GM12878 (cell line): ENCODE data around the gene DSC2. TPM values are rescaled to one million over a fixed set of nuclear protein-coding genes. Genes with fewer than 3 reads are reported as not detected.

ENCODE experiments used
- ATAC-seq: fragments of 200-7000 bp; cut with Tn5 transposase; 3 replicates; pipeline ENCODE4 v1.9.1; 2020; ENCODE audit warnings: mild to moderate bottlenecking, moderate library complexity
- BruUV-seq: library from RNA; stranded (reverse); fragments of 400-500 nt; replicated peaks from 2 replicates; lab custom pipeline; 2021; lab: Mats Ljungman, UMichigan
- CTCF ChIA-PET: fragments of 300-600 bp; sonication (Branson Sonifier 250); formaldehyde crosslinking; extraction: SDS; loops from one replicate; lab custom pipeline; 2021; ENCODE audit warnings: inconsistent platforms; lab: Yijun Ruan, JAX
- POLR2A ChIA-PET: fragments of 350-600 bp; formaldehyde crosslinking; extraction: SDS; loops from one replicate; lab custom pipeline; 2021; ENCODE audit warnings: inconsistent platforms; lab: Charles Lee
- RAD21 ChIA-PET: fragments of 300-600 bp; sonication (Branson Sonifier 250); formaldehyde crosslinking; loops from one replicate; lab custom pipeline; 2023; ENCODE audit warnings: antibody characterized with exemption; ENCODE audit not compliant: unreplicated experiment; lab: Charles Lee
- SMC1A ChIA-PET: fragments of 300-600 bp; sonication (Branson Sonifier 250); formaldehyde crosslinking; loops from one replicate; lab custom pipeline; 2023; ENCODE audit not compliant: unreplicated experiment, uncharacterized antibody; lab: Charles Lee
- DNase-seq: peaks from one replicate; pipeline ENCODE4 v3.0.0-alpha.2; 2011; ENCODE audit warnings: low read depth, low spot score
- FAIRE-seq: peaks from 3 replicates; lab custom pipeline; 2011; peaks lifted over from hg19 to GRCh38; lab: Jason Lieb, UNC
- H2AFZ ChIP-seq: 2 replicates; pipeline ENCODE4 v1.6.0; 2011; ENCODE audit warnings: low read depth, low read length, control low read depth; ENCODE audit not compliant: control insufficient read depth
- H3K27ac ChIP-seq: 2 replicates; pipeline ENCODE4 v1.5.1; 2011; ENCODE audit warnings: control low read depth; ENCODE audit not compliant: control insufficient read depth, insufficient read depth
- H3K27me3 ChIP-seq, 2 experiments: replicated peaks in 1 of 2; 2 replicates each; pipeline versions ENCODE4 v1.6.0 to v1.6.1; 2011; ENCODE audit warnings: low read length in 1 of 2; ENCODE audit not compliant: control insufficient read depth in 2 of 2, insufficient read depth in 2 of 2
- H3K36me3 ChIP-seq, 2 experiments: 2 replicates each; pipeline ENCODE4 v1.5.1; 2011; ENCODE audit warnings: low read length in 1 of 2; ENCODE audit not compliant: control insufficient read depth in 2 of 2, insufficient read depth in 2 of 2
- H3K4me1 ChIP-seq: 2 replicates; pipeline ENCODE4 v1.6.1; 2011; ENCODE audit warnings: mild to moderate bottlenecking, low read length, moderate library complexity, mixed read lengths; ENCODE audit not compliant: control insufficient read depth, insufficient read depth
- H3K4me2 ChIP-seq: 2 replicates; pipeline ENCODE4 v1.6.0; 2011; ENCODE audit warnings: control low read depth; ENCODE audit not compliant: control insufficient read depth, insufficient read depth
- H3K4me3 ChIP-seq: fragments of 200-600 bp; sonication (generic); 2 replicates; pipeline ENCODE4 v1.5.1; 2016
- H3K79me2 ChIP-seq: 2 replicates; pipeline ENCODE4 v1.6.0; 2011; ENCODE audit warnings: low read length; ENCODE audit not compliant: control insufficient read depth, insufficient read depth
- H3K9ac ChIP-seq: 2 replicates; pipeline ENCODE4 v1.8.0; 2011; ENCODE audit warnings: low read length, control low read depth, mixed read lengths; ENCODE audit not compliant: control insufficient read depth, insufficient read depth
- H3K9me3 ChIP-seq: replicated peaks from 3 replicates; pipeline ENCODE4 v1.5.1; 2011; ENCODE audit warnings: mild to moderate bottlenecking, low read length; ENCODE audit not compliant: control insufficient read depth, insufficient read depth
- H4K20me1 ChIP-seq: 2 replicates; pipeline ENCODE4 v1.6.0; 2011; ENCODE audit not compliant: control insufficient read depth, insufficient read depth
- BMI1 ChIP-seq: fragments of 450-650 bp; IDR thresholded peaks from 2 replicates; pipeline ENCODE4 v1.6.1; 2016; ENCODE audit warnings: mild to moderate bottlenecking, moderate library complexity, borderline replicate concordance
- CBX5 ChIP-seq: sonication (generic); IDR thresholded peaks from 2 replicates; pipeline ENCODE4 v1.6.1; 2016; ENCODE audit warnings: low read depth, moderate library complexity, mild to moderate bottlenecking, inconsistent platforms
- CHD1 ChIP-seq: IDR thresholded peaks from 2 replicates; pipeline ENCODE4 v1.6.1; 2012; ENCODE audit warnings: low read depth, low read length, improper control_type of control experiment
- CHD4 ChIP-seq: fragments of 200-600 bp; sonication (generic); IDR thresholded peaks from 2 replicates; pipeline ENCODE4 v1.6.1; 2016; ENCODE audit warnings: mild to moderate bottlenecking
- EP300 ChIP-seq, 2 experiments: fragments of 150-350 bp in 1 of 2; IDR thresholded peaks; 2 replicates each; pipeline ENCODE4 v1.6.1; 2011 to 2012; ENCODE audit warnings: low read depth in 2 of 2, low read length in 2 of 2, borderline replicate concordance in 1 of 2, improper control_type of control experiment in 1 of 2, inconsistent platforms in 1 of 2; ENCODE audit not compliant: control insufficient read depth in 1 of 2
- HDAC2 ChIP-seq: fragments of 200-600 bp; sonication (generic); IDR thresholded peaks from 2 replicates; pipeline ENCODE4 v1.6.1; 2017
- KLF5 ChIP-seq: fragments of 450-650 bp; IDR thresholded peaks from 2 replicates; pipeline ENCODE4 v1.6.1; 2014; ENCODE audit warnings: mild to moderate bottlenecking; ENCODE audit not compliant: partially characterized antibody
- MTA3 ChIP-seq: IDR thresholded peaks from 2 replicates; pipeline ENCODE4 v1.6.1; 2012; ENCODE audit warnings: low read length, inconsistent platforms, borderline replicate concordance
- NKRF ChIP-seq: fragments of 450-650 bp; conservative IDR thresholded peaks from 2 replicates; pipeline ENCODE4 v1.6.1; 2017; ENCODE audit warnings: mild to moderate bottlenecking, moderate library complexity
- ZNF207 ChIP-seq: fragments of 450-650 bp; IDR thresholded peaks from 2 replicates; pipeline ENCODE4 v1.6.1; 2014; ENCODE audit warnings: antibody characterized with exemption, mild to moderate bottlenecking, borderline replicate concordance
- ZNF274 ChIP-seq: IDR thresholded peaks from one replicate; pipeline ENCODE4 v1.8.0; 2011; ENCODE audit not compliant: insufficient read length, insufficient read depth
- ZNF622 ChIP-seq: fragments of 450-650 bp; IDR thresholded peaks from 2 replicates; pipeline ENCODE4 v1.6.1; 2017; ENCODE audit warnings: mild to moderate bottlenecking, inconsistent platforms
- WGBS: methylation state at CpG from one replicate; pipeline ENCODE4 v1.1.6; 2016; ENCODE audit warnings: low lambda C conversion rate; ENCODE audit not compliant: insufficient replicate concordance, insufficient coverage; ENCODE audit errors: missing lambda C conversion rate; 5-methylcytosine and 5-hydroxymethylcytosine counted together
- in situ Hi-C: fragments of 300-500 bp; cut with MboI; formaldehyde crosslinking; loops from 9 replicates; pipeline ENCODE4 v1.14.3; 2018; ENCODE audit warnings: mixed read lengths
- intact Hi-C: fragments of 100-400 bp; cut with micrococcal nuclease; formaldehyde crosslinking; loops from one replicate; pipeline ENCODE4 v1.14.2; 2022; ENCODE audit not compliant: unreplicated experiment
- polyA plus RNA-seq, 11 experiments: library from polyadenylated mRNA; depleted of rRNA in 4 of 11; unstranded in 6 of 11; stranded (reverse) in 5 of 11; fragments of >200 nt; fragmentation: Nextera tagmentation in 4 of 11; fragmentation: Illumina TruSeq in 1 of 11; extraction: Ambion mirVana in 4 of 11; extraction: Trizol in 1 of 11; gene quantifications; 1 replicate in 1 of 11; 2 replicates in 10 of 11; pipeline versions ENCODE4 v1.2.1 to v1.2.3, GENCODE V29; 2011 to 2016; ENCODE audit warnings: inconsistent platforms in 2 of 11, missing spikeins in 2 of 11, low read depth in 1 of 11
- total RNA-seq, 4 experiments: library from RNA; depleted of rRNA in 3 of 4; stranded (reverse); fragments of >200 nt in 3 of 4; fragmentation: Illumina TruSeq in 1 of 4; extraction: Trizol in 1 of 4; gene quantifications; 2 replicates each; pipeline versions ENCODE4 v1.2.1 to v1.2.3, GENCODE V29; 2013 to 2021
- TF ChIP-seq, protein P1 (sequence below): fragments of 450-650 bp; formaldehyde crosslinking; IDR thresholded peaks from 2 replicates; pipeline ENCODE4 v1.5.0; 2022; ENCODE audit warnings: mild to moderate bottlenecking, missing genetic modification characterization
- TF ChIP-seq, protein P2 (sequence below): IDR thresholded peaks from 2 replicates; pipeline ENCODE4 v1.6.1; 2011; ENCODE audit warnings: mild to moderate bottlenecking, low read depth, low read length, moderate library complexity; ENCODE audit not compliant: insufficient replicate concordance

Gene DSC2
- total and polyA plus RNA-seq, 10 of the 15 experiments (the other 5 are each of a cell fraction or from before 2014, with no cell fraction given) = 1.2 to 4.9 (median 3.0) TPM; not detected in 1

DNA sequence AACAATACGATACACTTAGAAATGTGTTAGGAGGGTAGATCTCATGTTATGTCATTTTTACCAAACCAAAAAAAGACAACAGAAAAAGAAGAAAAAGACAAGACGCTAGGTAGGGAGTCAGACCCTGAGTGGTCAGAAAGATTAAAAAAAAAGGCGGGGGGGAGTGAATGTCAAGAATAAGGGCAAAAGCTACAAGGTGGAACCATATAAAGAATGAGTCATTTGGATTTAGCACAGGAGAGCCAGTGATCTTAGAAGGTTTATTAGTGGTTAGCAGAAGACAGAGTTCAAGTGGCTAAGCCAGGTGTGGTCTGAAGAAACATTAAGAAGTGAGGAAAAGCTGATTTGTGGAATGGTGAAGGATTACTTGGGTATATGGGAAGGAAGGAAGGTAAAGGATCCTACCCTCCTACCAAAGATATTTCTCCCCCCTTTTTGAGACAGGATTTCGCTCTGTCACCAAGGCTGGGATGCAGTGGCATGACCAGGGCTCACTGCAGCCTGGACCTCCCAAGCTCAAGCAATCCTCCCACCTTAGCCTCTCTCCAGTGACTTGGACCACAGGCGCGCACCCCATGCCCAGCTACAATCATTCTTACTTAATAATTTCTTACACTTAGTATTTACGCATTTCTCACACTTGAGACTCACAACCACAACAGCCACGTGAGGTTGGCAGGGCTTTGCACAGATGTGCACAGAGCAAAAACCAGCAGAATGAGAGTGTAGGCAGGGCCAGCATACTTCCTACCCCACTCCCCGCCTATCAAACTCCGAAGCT, 2.6 kb downstream of the DSC2 start:
- in situ Hi-C loops (no loop called here), intact Hi-C loops (loop anchor here (10.0 kb wide), 1 partner anchor 285 kb away; no protein-coding TSS in a partner anchor)
- H3K4me3 ChIP-seq = no peak overlapping the region
- ChIA-PET CTCF (no interaction called here), POLR2A (no interaction called here), SMC1A (interaction anchor here (0.6 kb wide), 1 partner anchor 71 kb away, joined by 3 read pairs; no protein-coding TSS in a partner anchor), RAD21 (no interaction called here)
- FAIRE-seq = no peak
- no peak for DNase-seq
- 45% methylated on average over 10 of the region's 10 CpGs for WGBS
- TF ChIP-seq, protein P1, sequence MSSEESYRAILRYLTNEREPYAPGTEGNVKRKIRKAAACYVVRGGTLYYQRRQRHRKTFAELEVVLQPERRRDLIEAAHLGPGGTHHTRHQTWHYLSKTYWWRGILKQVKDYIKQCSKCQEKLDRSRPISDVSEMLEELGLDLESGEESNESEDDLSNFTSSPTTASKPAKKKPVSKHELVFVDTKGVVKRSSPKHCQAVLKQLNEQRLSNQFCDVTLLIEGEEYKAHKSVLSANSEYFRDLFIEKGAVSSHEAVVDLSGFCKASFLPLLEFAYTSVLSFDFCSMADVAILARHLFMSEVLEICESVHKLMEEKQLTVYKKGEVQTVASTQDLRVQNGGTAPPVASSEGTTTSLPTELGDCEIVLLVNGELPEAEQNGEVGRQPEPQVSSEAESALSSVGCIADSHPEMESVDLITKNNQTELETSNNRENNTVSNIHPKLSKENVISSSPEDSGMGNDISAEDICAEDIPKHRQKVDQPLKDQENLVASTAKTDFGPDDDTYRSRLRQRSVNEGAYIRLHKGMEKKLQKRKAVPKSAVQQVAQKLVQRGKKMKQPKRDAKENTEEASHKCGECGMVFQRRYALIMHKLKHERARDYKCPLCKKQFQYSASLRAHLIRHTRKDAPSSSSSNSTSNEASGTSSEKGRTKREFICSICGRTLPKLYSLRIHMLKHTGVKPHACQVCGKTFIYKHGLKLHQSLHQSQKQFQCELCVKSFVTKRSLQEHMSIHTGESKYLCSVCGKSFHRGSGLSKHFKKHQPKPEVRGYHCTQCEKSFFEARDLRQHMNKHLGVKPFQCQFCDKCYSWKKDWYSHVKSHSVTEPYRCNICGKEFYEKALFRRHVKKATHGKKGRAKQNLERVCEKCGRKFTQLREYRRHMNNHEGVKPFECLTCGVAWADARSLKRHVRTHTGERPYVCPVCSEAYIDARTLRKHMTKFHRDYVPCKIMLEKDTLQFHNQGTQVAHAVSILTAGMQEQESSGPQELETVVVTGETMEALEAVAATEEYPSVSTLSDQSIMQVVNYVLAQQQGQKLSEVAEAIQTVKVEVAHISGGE (CRISPR knock-in tag) = no peak
- no peak for TF ChIP-seq CHD4
- TF ChIP-seq, protein P2, sequence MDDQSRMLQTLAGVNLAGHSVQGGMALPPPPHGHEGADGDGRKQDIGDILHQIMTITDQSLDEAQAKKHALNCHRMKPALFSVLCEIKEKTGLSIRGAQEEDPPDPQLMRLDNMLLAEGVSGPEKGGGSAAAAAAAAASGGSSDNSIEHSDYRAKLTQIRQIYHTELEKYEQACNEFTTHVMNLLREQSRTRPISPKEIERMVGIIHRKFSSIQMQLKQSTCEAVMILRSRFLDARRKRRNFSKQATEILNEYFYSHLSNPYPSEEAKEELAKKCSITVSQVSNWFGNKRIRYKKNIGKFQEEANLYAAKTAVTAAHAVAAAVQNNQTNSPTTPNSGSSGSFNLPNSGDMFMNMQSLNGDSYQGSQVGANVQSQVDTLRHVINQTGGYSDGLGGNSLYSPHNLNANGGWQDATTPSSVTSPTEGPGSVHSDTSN = no peak
- no peak for TF ChIP-seq BMI1
- TF ChIP-seq KLF5 = no peak
- TF ChIP-seq MTA3 = no peak
- TF ChIP-seq NKRF = no peak
- TF ChIP-seq ZNF622 = no peak
- no peak for TF ChIP-seq EP300 (IDR thresholded peaks at IDR 0.05; ENCODE audit: borderline replicate concordance in 1 of 2, control insufficient read depth in 1 of 2, low read depth in 2 of 2, low read length in 2 of 2)
- TF ChIP-seq ZNF274 = no peak
- no peak for TF ChIP-seq HDAC2
- TF ChIP-seq CBX5 = no peak
- TF ChIP-seq CHD1 = no peak
- TF ChIP-seq ZNF207 = no peak
- H3K79me2 ChIP-seq = no peaks in the 10 kb centered on the region
- H3K9ac ChIP-seq = no peak overlapping the region
- no peaks in the 10 kb centered on the region for H3K4me1 ChIP-seq
- H2AFZ ChIP-seq = no peak overlapping the region
- no peak overlapping the region for H3K27ac ChIP-seq
- H4K20me1 ChIP-seq = no peaks in the 10 kb centered on the region
- BruUV-seq = no TSS peak
- peaks cover 0 to 4% of the 10 kb centered on the region in 2 experiments; a peak in 3 of 4 replicates for H3K27me3 ChIP-seq
- H3K36me3 ChIP-seq = no peaks in the 10 kb centered on the region
- H3K9me3 ChIP-seq = no peaks in the 10 kb centered on the region
- ATAC-seq = no peak
- H3K4me2 ChIP-seq = no peak overlapping the region
